Mesenchymal stem cell (in vitro differentiated cells and primary cell): ENCODE results near the gene TBC1D16.
A peak's percentile ranks its signal among the peaks of the same experiment; 100 is the strongest.

ENCODE experiments used
- DNase-seq: peaks from one replicate; pipeline ENCODE4 v3.0.0-alpha.2; 2013
- H2AFZ ChIP-seq: one replicate; pipeline ENCODE4 v1.6.1; 2013; ENCODE audit warnings: low read depth, mild to moderate bottlenecking, control low read depth, inconsistent platforms, low read length, moderate library complexity
- H2AK5ac ChIP-seq: 2 replicates; pipeline ENCODE4 v1.6.1; 2013; ENCODE audit warnings: low read length, moderate library complexity, mild to moderate bottlenecking, inconsistent platforms; ENCODE audit not compliant: severe bottlenecking
- H2BK120ac ChIP-seq: one replicate; pipeline ENCODE4 v1.6.1; 2013; ENCODE audit warnings: low read depth, mild to moderate bottlenecking, inconsistent platforms, low read length, moderate library complexity
- H2BK12ac ChIP-seq, 2 experiments: one replicate each; pipeline ENCODE4 v1.6.1; 2013; ENCODE audit warnings: inconsistent platforms in 2 of 2, low read length in 2 of 2, mild to moderate bottlenecking in 2 of 2, moderate library complexity in 2 of 2, control low read depth in 1 of 2
- H2BK15ac ChIP-seq: one replicate; pipeline ENCODE4 v1.6.1; 2013; ENCODE audit warnings: mild to moderate bottlenecking, low read depth, inconsistent platforms; ENCODE audit not compliant: poor library complexity, severe bottlenecking
- H2BK5ac ChIP-seq: 2 replicates; pipeline ENCODE4 v1.6.1; 2013; ENCODE audit warnings: low read depth, mild to moderate bottlenecking, low read length, control low read depth, inconsistent platforms; ENCODE audit not compliant: poor library complexity, severe bottlenecking
- H3K14ac ChIP-seq, 2 experiments: one replicate each; pipeline ENCODE4 v1.6.1; 2013; ENCODE audit warnings: inconsistent platforms in 2 of 2, low read length in 2 of 2, control low read depth in 1 of 2, mild to moderate bottlenecking in 1 of 2, moderate library complexity in 1 of 2
- H3K18ac ChIP-seq, 2 experiments: one replicate each; pipeline ENCODE4 v1.6.1; 2013; ENCODE audit warnings: inconsistent platforms in 2 of 2, low read length in 2 of 2, control low read depth in 1 of 2, low read depth in 1 of 2, mild to moderate bottlenecking in 1 of 2
- H3K23ac ChIP-seq, 2 experiments: one replicate each; pipeline ENCODE4 v1.6.1; 2013; ENCODE audit warnings: inconsistent platforms in 2 of 2, low read length in 2 of 2, mild to moderate bottlenecking in 2 of 2, moderate library complexity in 2 of 2, control low read depth in 1 of 2
- H3K27ac ChIP-seq: 2 replicates; pipeline ENCODE4 v1.5.1; 2013; ENCODE audit warnings: mild to moderate bottlenecking, moderate library complexity, low read length, control low read depth, inconsistent platforms; ENCODE audit not compliant: poor library complexity, severe bottlenecking
- H3K27me3 ChIP-seq, 2 experiments: 2 replicates each; pipeline versions ENCODE4 v1.6.1 to v1.7.0; 2013; ENCODE audit warnings: low read length in 2 of 2, mild to moderate bottlenecking in 2 of 2, moderate library complexity in 2 of 2, control low read depth in 1 of 2, inconsistent platforms in 1 of 2; ENCODE audit not compliant: control insufficient read depth in 1 of 2, insufficient read depth in 1 of 2
- H3K36me3 ChIP-seq, 2 experiments: 2 replicates each; pipeline versions ENCODE4 v1.6.1 to v1.7.0; 2013; ENCODE audit warnings: low read length in 2 of 2, control low read depth in 1 of 2, inconsistent platforms in 1 of 2, low read depth in 1 of 2, mild to moderate bottlenecking in 1 of 2; ENCODE audit not compliant: insufficient read depth in 2 of 2, control insufficient read depth in 1 of 2
- H3K4ac ChIP-seq, 2 experiments: one replicate each; pipeline ENCODE4 v1.6.1; 2013; ENCODE audit warnings: inconsistent platforms in 2 of 2, low read length in 2 of 2, mild to moderate bottlenecking in 2 of 2, moderate library complexity in 2 of 2, control low read depth in 1 of 2, low read depth in 1 of 2
- H3K4me1 ChIP-seq: 2 replicates; pipeline ENCODE4 v1.6.1; 2013; ENCODE audit warnings: low read depth, low read length, control low read depth; ENCODE audit not compliant: control insufficient read depth, insufficient read depth
- H3K4me2 ChIP-seq: 2 replicates; pipeline ENCODE4 v1.6.1; 2013; ENCODE audit warnings: low read length, mild to moderate bottlenecking, inconsistent platforms; ENCODE audit not compliant: poor library complexity, severe bottlenecking
- H3K4me3 ChIP-seq, 2 experiments: 2 replicates each; pipeline versions ENCODE4 v1.5.1 to v1.7.0; 2013; ENCODE audit warnings: low read length in 2 of 2, mild to moderate bottlenecking in 2 of 2, control low read depth in 1 of 2, low read depth in 1 of 2; ENCODE audit not compliant: insufficient read depth in 1 of 2
- H3K79me1 ChIP-seq: replicated peaks from 2 replicates; pipeline ENCODE4 v1.6.1; 2013; ENCODE audit warnings: mild to moderate bottlenecking, control low read depth, low read length, inconsistent platforms; ENCODE audit not compliant: poor library complexity, severe bottlenecking
- H3K9ac ChIP-seq: 2 replicates; pipeline ENCODE4 v1.7.0; 2013; ENCODE audit warnings: mild to moderate bottlenecking, low read length, moderate library complexity
- H3K9me3 ChIP-seq: 2 replicates; pipeline ENCODE4 v1.7.0; 2013; ENCODE audit warnings: mild to moderate bottlenecking, low read length; ENCODE audit not compliant: control insufficient read depth
- H4K8ac ChIP-seq: one replicate; pipeline ENCODE4 v1.6.1; 2013; ENCODE audit warnings: inconsistent platforms, mild to moderate bottlenecking, low read length, moderate library complexity
- H4K91ac ChIP-seq: one replicate; pipeline ENCODE4 v1.6.1; 2013; ENCODE audit warnings: mild to moderate bottlenecking, low read length, inconsistent platforms
- WGBS: methylation state at CpG from one replicate; pipeline ENCODE4 v1.1.7; 2013; ENCODE audit warnings: mixed read lengths; 5-methylcytosine and 5-hydroxymethylcytosine counted together

The TBC1D16 gene

GRCh38 chr17:79932451-79933306 lies 103.0 kb downstream of the TBC1D16 start:
- H3K27me3 ChIP-seq: peaks cover 45 to 53% of the 10 kb centered on the region in 2 experiments
- no peak overlapping the region for H3K4me3 ChIP-seq
- no peak overlapping the region for H3K18ac ChIP-seq
- no peak overlapping the region for H2BK15ac ChIP-seq
- H2AK5ac ChIP-seq: no peak overlapping the region
- H3K9ac ChIP-seq: no peak overlapping the region
- no peak overlapping the region for H2AFZ ChIP-seq
- H3K27ac ChIP-seq: no peak overlapping the region
- no peak overlapping the region for H3K23ac ChIP-seq
- no peak overlapping the region for H2BK120ac ChIP-seq
- H3K4me2 ChIP-seq: no peak overlapping the region
- H2BK5ac ChIP-seq: no peak overlapping the region
- H3K9me3 ChIP-seq: no peaks in the 10 kb centered on the region
- H3K79me1 ChIP-seq: no peaks in the 10 kb centered on the region
- H4K8ac ChIP-seq: no peak overlapping the region
- no peak overlapping the region for H2BK12ac ChIP-seq
- H3K36me3 ChIP-seq: no peaks in the 10 kb centered on the region
- 75% methylated on average over 10 of the region's 10 CpGs for WGBS
- H3K4ac ChIP-seq: no peak overlapping the region
- H4K91ac ChIP-seq: no peak overlapping the region
- peaks cover 16% of the 10 kb centered on the region for H3K4me1 ChIP-seq
- no peak for DNase-seq
- no peak overlapping the region for H3K14ac ChIP-seq

- Histone ChIP-seq H3K4ac (no peak overlapping the region), H3K4me1 (peaks cover 16% of the 10 kb centered on the region), H3K9me3 (no peaks in the 10 kb centered on the region), H2BK15ac (no peak overlapping the region), H3K9ac (no peak overlapping the region), H4K91ac (no peak overlapping the region), H3K18ac (no peak overlapping the region), H3K23ac (no peak overlapping the region), H2AFZ (no peak overlapping the region), H3K4me2 (no peak overlapping the region), H3K79me1 (no peaks in the 10 kb centered on the region), H2AK5ac (no peak overlapping the region), H2BK120ac (no peak overlapping the region), H4K8ac (no peak overlapping the region), H3K27ac (no peak overlapping the region), H3K4me3 (no peak overlapping the region), H3K14ac (no peak overlapping the region), H3K27me3 (peaks cover 48 to 60% of the 10 kb centered on the region in 2 experiments), H3K36me3 (no peaks in the 10 kb centered on the region), H2BK5ac (no peak overlapping the region), H2BK12ac (no peak overlapping the region)
- no peak for DNase-seq
- 81% methylated on average over 10 of the region's 10 CpGs for WGBS
These were observed 103.8 kb downstream of the TBC1D16 start for GRCh38 chr17:79931817-79932309.

- Histone ChIP-seq H3K4me1 (peaks cover 16% of the 10 kb centered on the region), H2BK120ac (no peak overlapping the region), H3K14ac (no peak overlapping the region), H3K4me3 (no peak overlapping the region), H4K8ac (no peak overlapping the region), H2AK5ac (no peak overlapping the region), H3K27ac (no peak overlapping the region), H4K91ac (no peak overlapping the region), H3K23ac (no peak overlapping the region), H3K4ac (no peak overlapping the region), H2BK15ac (no peak overlapping the region), H3K9ac (no peak overlapping the region), H2AFZ (no peak overlapping the region), H3K4me2 (no peak overlapping the region), H3K36me3 (no peaks in the 10 kb centered on the region), H3K79me1 (no peaks in the 10 kb centered on the region), H3K18ac (no peak overlapping the region), H3K27me3 (peaks cover 53 to 67% of the 10 kb centered on the region in 2 experiments), H2BK12ac (no peak overlapping the region), H3K9me3 (no peaks in the 10 kb centered on the region), H2BK5ac (no peak overlapping the region)
- WGBS: 25% methylated on average over 13 of the region's 17 CpGs
- DNase-seq: peak; percentile 35
These were observed 104.5 kb downstream of the TBC1D16 start for GRCh38 chr17:79930877-79931816.
